PC-9 (cell line): ENCODE data around the gene SHFL. TPM values are rescaled to one million over a fixed set of nuclear protein-coding genes. Genes with fewer than 3 reads are reported as not detected.

Source experiments
- BruUV-seq: library from RNA; stranded (reverse); fragments of 400-500 nt; replicated peaks from 2 replicates; lab custom pipeline; 2021; lab: Mats Ljungman, UMichigan
- CTCF ChIA-PET: fragments of 300-600 bp; sonication (Branson Sonifier 250); formaldehyde crosslinking; loops from one replicate; lab custom pipeline; 2022; ENCODE audit warnings: antibody characterized with exemption; lab: Charles Lee
- POLR2A ChIA-PET: fragments of 300-600 bp; sonication (Branson Sonifier 250); formaldehyde crosslinking; loops from one replicate; lab custom pipeline; 2022; ENCODE audit warnings: antibody characterized with exemption; ENCODE audit not compliant: unreplicated experiment; lab: Charles Lee
- DNase-seq, 2 experiments: peaks; one replicate each; pipeline versions ENCODE4 v3.0.0 to v3.0.0-alpha.2; 2015 to 2022; ENCODE audit warnings: mixed read lengths in 1 of 2
- H2AFZ ChIP-seq: fragments of 200-600 bp; sonication (generic); 2 replicates; pipeline ENCODE4 v1.8.1; 2017; ENCODE audit warnings: antibody characterized with exemption
- H3F3A ChIP-seq: fragments of 200-600 bp; sonication (generic); 2 replicates; pipeline ENCODE4 v1.8.1; 2017; ENCODE audit warnings: antibody characterized with exemption, mild to moderate bottlenecking, low read depth; ENCODE audit not compliant: insufficient read depth
- H3K27ac ChIP-seq: fragments of 200-600 bp; sonication (generic); 2 replicates; pipeline ENCODE4 v1.6.1; 2016; ENCODE audit warnings: mixed run types
- H3K27me3 ChIP-seq: fragments of 200-600 bp; sonication (generic); 2 replicates; pipeline ENCODE4 v1.6.1; 2016; ENCODE audit warnings: low read depth, mixed run types; ENCODE audit not compliant: insufficient read depth
- H3K36me3 ChIP-seq: fragments of 200-600 bp; sonication (generic); 2 replicates; pipeline ENCODE4 v1.6.1; 2016; ENCODE audit warnings: low read depth, mixed run types
- H3K4me1 ChIP-seq: fragments of 200-600 bp; sonication (generic); replicated peaks from 2 replicates; pipeline ENCODE4 v1.6.1; 2016; ENCODE audit warnings: mixed run types; ENCODE audit not compliant: insufficient read depth
- H3K4me2 ChIP-seq: fragments of 200-600 bp; sonication (generic); 2 replicates; pipeline ENCODE4 v1.6.1; 2017; ENCODE audit warnings: mixed run types
- H3K4me3 ChIP-seq: fragments of 200-600 bp; sonication (generic); 2 replicates; pipeline ENCODE4 v1.6.1; 2016; ENCODE audit warnings: mixed run types
- H3K79me2 ChIP-seq: fragments of 200-600 bp; sonication (generic); 2 replicates; pipeline ENCODE4 v1.6.1; 2017; ENCODE audit warnings: low read depth, mixed run types
- H3K9me2 ChIP-seq: fragments of 200-600 bp; sonication (generic); 2 replicates; pipeline ENCODE4 v1.8.1; 2017; ENCODE audit warnings: mild to moderate bottlenecking; ENCODE audit not compliant: insufficient read depth
- H3K9me3 ChIP-seq: fragments of 200-600 bp; sonication (generic); 2 replicates; pipeline ENCODE4 v1.8.1; 2016; ENCODE audit warnings: low read depth; ENCODE audit not compliant: insufficient read depth
- H4K20me1 ChIP-seq: fragments of 200-600 bp; sonication (generic); 2 replicates; pipeline ENCODE4 v1.8.1; 2017; ENCODE audit not compliant: insufficient read depth
- CTCF ChIP-seq: fragments of 200-600 bp; sonication (generic); conservative IDR thresholded peaks from 2 replicates; pipeline ENCODE4 v1.6.1; 2017; ENCODE audit warnings: mixed run types, antibody characterized with exemption, mild to moderate bottlenecking, moderate library complexity
- EZH2 ChIP-seq: fragments of 200-600 bp; sonication (generic); IDR thresholded peaks from 2 replicates; pipeline ENCODE4 v1.8.0; 2017; ENCODE audit warnings: antibody characterized with exemption, low read depth
- intact Hi-C: fragments of 100-400 bp; cut with micrococcal nuclease; formaldehyde crosslinking; loops from one replicate; pipeline ENCODE4 v1.10.0; 2022; ENCODE audit not compliant: unreplicated experiment
- total RNA-seq: library from RNA; stranded (reverse); gene quantifications from 2 replicates; pipeline ENCODE4 v1.2.3, GENCODE V29; 2021

Gene SHFL
- total RNA-seq, 1 experiment from 2014 or later, result 25.6 TPM

GRCh38 chr19:10070730-10071446, 15.2 kb upstream of the SHFL start:
- ChIA-PET CTCF (no interaction called here), POLR2A (no interaction called here)
- Histone ChIP-seq H3K9me2 (no peaks in the 10 kb centered on the region), H3K4me3 (no peak overlapping the region), H3K27me3 (peaks cover 75% of the 10 kb centered on the region), H3K36me3 (no peaks in the 10 kb centered on the region), H2AFZ (no peak overlapping the region), H3K9me3 (0 out of 2 replicates have a peak, but pooled peaks cover 3% of the 10 kb centered on the region), H4K20me1 (no peaks in the 10 kb centered on the region; the same call in 1 of the 2 replicates), H3K27ac (no peak overlapping the region), H3K79me2 (no peaks in the 10 kb centered on the region), H3K4me2 (no peak overlapping the region), H3K4me1 (no peaks in the 10 kb centered on the region), H3F3A (no peaks in the 10 kb centered on the region)
- no TSS peak for BruUV-seq
- TF ChIP-seq EZH2 (no peak), CTCF (no peak)
- intact Hi-C loops, result no loop called here
- DNase-seq, result no peak

- Histone ChIP-seq H3K27ac (no peak overlapping the region), H3K4me3 (no peak overlapping the region), H4K20me1 (no peaks in the 10 kb centered on the region; the same call in 1 of the 2 replicates), H3F3A (no peaks in the 10 kb centered on the region), H3K27me3 (peaks cover 78% of the 10 kb centered on the region), H3K36me3 (no peaks in the 10 kb centered on the region), H3K9me2 (no peaks in the 10 kb centered on the region), H3K4me1 (no peaks in the 10 kb centered on the region), H3K9me3 (0 out of 2 replicates have a peak, but pooled peaks cover 3% of the 10 kb centered on the region), H2AFZ (no peak overlapping the region), H3K4me2 (no peak overlapping the region), H3K79me2 (no peaks in the 10 kb centered on the region)
- TF ChIP-seq CTCF, result peak; percentile 58
- TF ChIP-seq EZH2, result no peak
- CTCF ChIA-PET, result no interaction called here
- POLR2A ChIA-PET, result no interaction called here
- BruUV-seq, result no TSS peak
- no peak for DNase-seq
- intact Hi-C loops, result no loop called here
Measured at GRCh38 chr19:10074153-10074552, 12.0 kb upstream of the SHFL start.

GRCh38 chr19:10076535-10076934, 9.6 kb upstream of the SHFL start:
- H3K9me3 ChIP-seq, result 0 out of 2 replicates have a peak, but pooled peaks cover 3% of the 10 kb centered on the region
- no peaks in the 10 kb centered on the region for H3K36me3 ChIP-seq
- ChIA-PET CTCF (no interaction called here), POLR2A (no interaction called here)
- intact Hi-C loops, result no loop called here
- H2AFZ ChIP-seq, result no peak overlapping the region
- H3F3A ChIP-seq, result no peaks in the 10 kb centered on the region
- H3K79me2 ChIP-seq, result no peaks in the 10 kb centered on the region
- no peaks in the 10 kb centered on the region for H3K9me2 ChIP-seq
- peaks cover 68% of the 10 kb centered on the region for H3K27me3 ChIP-seq
- no peak for TF ChIP-seq EZH2
- TF ChIP-seq CTCF, result no peak
- H3K27ac ChIP-seq, result no peak overlapping the region
- H4K20me1 ChIP-seq, result no peaks in the 10 kb centered on the region
- DNase-seq, result no peak
- H3K4me2 ChIP-seq, result no peak overlapping the region
- H3K4me1 ChIP-seq, result no peaks in the 10 kb centered on the region
- BruUV-seq, result no TSS peak
- H3K4me3 ChIP-seq, result no peak overlapping the region
